ENCODE results near the gene MPZL2.

MPZL2 gene

GRCh38 chr11:118306556-118306955 is 42.5 kb upstream of the MPZL2 start:
- in situ Hi-C loops (cut with HindIII; ENCODE audit: low sequenced_read_pairs) = no loop called here
- no peak for DNase-seq (ENCODE audit: low read depth)
- H3K4me3 ChIP-seq (ENCODE audit: low read depth, low read length) = no peak overlapping the region
- TF ChIP-seq CTCF (IDR thresholded peaks at IDR 0.05; ENCODE audit: low read depth, low read length, missing control alignments) = no peak

GRCh38 chr11:118305726-118306125 is 41.6 kb upstream of the MPZL2 start:
- TF ChIP-seq CTCF (IDR thresholded peaks at IDR 0.05; ENCODE audit: low read depth, low read length, missing control alignments) = no peak
- no peak for DNase-seq (ENCODE audit: low read depth)
- H3K4me3 ChIP-seq (ENCODE audit: low read depth, low read length) = no peak overlapping the region
- in situ Hi-C loops (cut with HindIII; ENCODE audit: low sequenced_read_pairs) = no loop called here

GRCh38 chr11:118304568-118305248 is 40.6 kb upstream of the MPZL2 start, which contains the start of gene CD3E:
Gene CD3E, plus strand, starts transcription at chr11:118304730. Its CDS starts 223 bp downstream, at chr11:118304953.
- no peak within 1 kb of the TSS for H3K4me3 ChIP-seq (ENCODE audit: low read depth, low read length)
- no peak for DNase-seq (ENCODE audit: low read depth)
- TF ChIP-seq CTCF (IDR thresholded peaks at IDR 0.05; ENCODE audit: low read depth, low read length, missing control alignments) = no peak
- in situ Hi-C loops (cut with HindIII; ENCODE audit: low sequenced_read_pairs) = no loop called here

- no peak for TF ChIP-seq CTCF (IDR thresholded peaks at IDR 0.05; ENCODE audit: low read depth, low read length, missing control alignments)
- no peak overlapping the region for H3K4me3 ChIP-seq (ENCODE audit: low read depth, low read length)
- in situ Hi-C loops (cut with HindIII; ENCODE audit: low sequenced_read_pairs) = no loop called here
- no peak for DNase-seq (ENCODE audit: low read depth)
Observed at GRCh38 chr11:118304227-118304567, 40.1 kb upstream of the MPZL2 start.

- no peak for DNase-seq (ENCODE audit: low read depth)
- no peak overlapping the region for H3K4me3 ChIP-seq (ENCODE audit: low read depth, low read length)
- in situ Hi-C loops (cut with HindIII; ENCODE audit: low sequenced_read_pairs) = no loop called here
- no peak for TF ChIP-seq CTCF (IDR thresholded peaks at IDR 0.05; ENCODE audit: low read depth, low read length, missing control alignments)
Observed at GRCh38 chr11:118301600-118302195, 37.6 kb upstream of the MPZL2 start.

GRCh38 chr11:118295815-118296454 is 31.8 kb upstream of the MPZL2 start:
- DNase-seq (ENCODE audit: low read depth) = no peak
- in situ Hi-C loops (cut with HindIII; ENCODE audit: low sequenced_read_pairs) = no loop called here
- TF ChIP-seq CTCF (IDR thresholded peaks at IDR 0.05; ENCODE audit: low read depth, low read length, missing control alignments) = peak; percentile 39
- no peak overlapping the region for H3K4me3 ChIP-seq (ENCODE audit: low read depth, low read length)
